Spleen (tissue), 11 donors: ENCODE data around the gene NSG1. TPM values are rescaled to one million over a fixed set of nuclear protein-coding genes. Genes with fewer than 3 reads are reported as not detected.
"Not testable (repeated sequence)": the region's sequence is repeated elsewhere in the genome, so short reads cannot be mapped to it uniquely, and the experiment has no call there.

Experiments
- DNase-seq: peaks from one replicate; pipeline ENCODE4 v3.0.0-alpha.2; 2020
- H3K27ac ChIP-seq, 8 donors: fragments of 200-600 bp; sonication (generic) in 7 of 8; 1 replicate in 4 of 8; 2 replicates in 4 of 8; pipeline versions ENCODE4 v1.5.0 to v1.8.0; 2016 to 2021; ENCODE audit warnings: inconsistent platforms in 4 of 8, mild to moderate bottlenecking in 4 of 8, moderate library complexity in 1 of 8
- H3K27me3 ChIP-seq, 7 donors: fragments of 200-600 bp; sonication (generic) in 6 of 7; replicated peaks in 1 of 7; 1 replicate in 4 of 7; 2 replicates in 3 of 7; pipeline versions ENCODE4 v1.5.0 to v1.8.0; 2016 to 2021; ENCODE audit warnings: inconsistent platforms in 3 of 7, mild to moderate bottlenecking in 1 of 7
- H3K36me3 ChIP-seq, 6 donors: fragments of 200-600 bp; sonication (generic) in 5 of 6; 1 replicate in 4 of 6; 2 replicates in 2 of 6; pipeline versions ENCODE4 v1.5.0 to v1.8.0; 2016 to 2021; ENCODE audit warnings: inconsistent platforms in 2 of 6
- H3K4me1 ChIP-seq, 6 donors: fragments of 200-600 bp; sonication (generic) in 5 of 6; 1 replicate in 3 of 6; 2 replicates in 3 of 6; pipeline versions ENCODE4 v1.5.0 to v1.8.0; 2016 to 2021; ENCODE audit warnings: inconsistent platforms in 3 of 6
- H3K4me3 ChIP-seq, 8 donors: fragments of 200-600 bp; sonication (generic) in 7 of 8; 1 replicate in 4 of 8; 2 replicates in 4 of 8; pipeline versions ENCODE4 v1.5.0 to v1.8.0; 2016 to 2021; ENCODE audit warnings: inconsistent platforms in 4 of 8, mild to moderate bottlenecking in 4 of 8, moderate library complexity in 2 of 8
- H3K9me3 ChIP-seq, 8 donors: fragments of 200-600 bp; sonication (generic) in 7 of 8; 1 replicate in 4 of 8; 2 replicates in 4 of 8; pipeline versions ENCODE4 v1.5.0 to v1.8.0; 2016 to 2021; ENCODE audit warnings: inconsistent platforms in 4 of 8
- POLR2A ChIP-seq, 3 donors: fragments of 450-650 bp; IDR thresholded peaks; one replicate each; pipeline ENCODE4 v1.5.1; 2017; ENCODE audit warnings: antibody characterized with exemption in 3 of 3, mild to moderate bottlenecking in 1 of 3
- POLR2AphosphoS5 ChIP-seq, 3 donors: sonication (generic); formaldehyde crosslinking; IDR thresholded peaks; one replicate each; pipeline ENCODE4 v1.5.1; 2017; ENCODE audit warnings: antibody characterized with exemption in 3 of 3
- WGBS, 5 donors: extraction: QIAGEN DNeasy Blood & Tissue Kit in 3 of 5; methylation state at CpG; one replicate each; pipeline versions ENCODE4 v1.1.5 to v1.1.7; 2013 to 2018; 5-methylcytosine and 5-hydroxymethylcytosine counted together
- intact Hi-C: fragments of 100-400 bp; cut with DNase I; formaldehyde crosslinking; loops from one replicate; pipeline ENCODE4 v1.15.0; 2023; ENCODE audit warnings: low total_unique reads
- polyA plus RNA-seq, 3 donors: library from polyadenylated mRNA; stranded (reverse); fragments of 200-250 nt; gene quantifications; one replicate each; pipeline ENCODE4 v1.2.1, GENCODE V29; 2013
- total RNA-seq, 7 donors: library from RNA; depleted of rRNA in 3 of 7; stranded (reverse); fragments of >200 nt in 3 of 7; fragmentation: NEBNext Ultra II Directional in 4 of 7; extraction: Animal tissue kit (Norgen Biotek cat#: 25700) in 4 of 7; gene quantifications; one replicate each; pipeline versions ENCODE4 v1.1.0 to v1.2.1, GENCODE V29; 2016 to 2021
- TF ChIP-seq, protein P1 (sequence below), 11 experiments: fragments of 200-600 bp in 7 of 11; fragments of 450-650 bp in 4 of 11; sonication (generic) in 4 of 11; IDR thresholded peaks in 8 of 11; conservative IDR thresholded peaks in 3 of 11; 1 replicate in 7 of 11; 2 replicates in 4 of 11; pipeline versions ENCODE4 v1.4.0 to v1.8.0; 2016 to 2021; ENCODE audit warnings: antibody characterized with exemption in 11 of 11, inconsistent platforms in 4 of 11, mild to moderate bottlenecking in 1 of 11
- donor health status: healthy with polysubstance abuse.
- donor health status: DM: no; HTN: no; CAD: no; lungs with moderate emphysema.
- donor health status: DM: no; HTN: no; CAD: no.
- donor health status: Bipolar disorder and iron deficiency.
- donor health status: healthy.
- donor health status: DM: no; HTN: no; CAD: no.
- donor health status: DM: yes; HTN: yes; CAD: no.

The NSG1 gene
- total and polyA plus RNA-seq, 10 donors = 0.22 to 4.1 (median 1.4) TPM

DNA sequence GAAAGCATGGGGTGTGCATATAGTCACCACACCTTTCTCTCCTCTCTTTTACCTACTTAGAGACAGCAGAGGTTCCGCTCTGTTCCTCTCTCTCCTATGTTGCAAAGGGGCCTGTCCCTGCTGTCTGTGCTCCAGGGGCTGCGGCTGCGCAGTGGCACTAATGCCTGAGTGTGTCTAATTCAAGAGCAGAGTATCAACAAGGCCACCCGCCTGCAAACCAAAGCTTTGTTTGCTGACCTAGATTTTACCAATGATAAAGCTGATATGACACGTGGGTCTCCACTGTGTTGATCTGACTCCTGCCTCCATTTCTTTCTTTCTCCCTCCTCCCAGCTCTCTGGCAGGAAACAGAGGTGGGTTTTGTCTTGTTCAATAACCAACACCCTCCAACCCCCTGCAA lies 74.9 kb downstream of the NSG1 start:
- peaks cover 0 to 91% (median 40%) of the 10 kb centered on the region in 6 donors for H3K36me3 ChIP-seq
- H3K9me3 ChIP-seq = peaks cover 0 to 4% (median 0%) of the 10 kb centered on the region in 8 donors
- DNase-seq = no peak
- peak overlapping the region in 3 of 8 donors; percentile 26 to 59 (median 29) for H3K27ac ChIP-seq
- H3K4me3 ChIP-seq = no peak overlapping the region
- no peaks in the 10 kb centered on the region for H3K27me3 ChIP-seq
- TF ChIP-seq POLR2AphosphoS5 (IDR thresholded peaks at IDR 0.05) (no peak), POLR2A (IDR thresholded peaks at IDR 0.05) (no peak)
- TF ChIP-seq, protein P1, sequence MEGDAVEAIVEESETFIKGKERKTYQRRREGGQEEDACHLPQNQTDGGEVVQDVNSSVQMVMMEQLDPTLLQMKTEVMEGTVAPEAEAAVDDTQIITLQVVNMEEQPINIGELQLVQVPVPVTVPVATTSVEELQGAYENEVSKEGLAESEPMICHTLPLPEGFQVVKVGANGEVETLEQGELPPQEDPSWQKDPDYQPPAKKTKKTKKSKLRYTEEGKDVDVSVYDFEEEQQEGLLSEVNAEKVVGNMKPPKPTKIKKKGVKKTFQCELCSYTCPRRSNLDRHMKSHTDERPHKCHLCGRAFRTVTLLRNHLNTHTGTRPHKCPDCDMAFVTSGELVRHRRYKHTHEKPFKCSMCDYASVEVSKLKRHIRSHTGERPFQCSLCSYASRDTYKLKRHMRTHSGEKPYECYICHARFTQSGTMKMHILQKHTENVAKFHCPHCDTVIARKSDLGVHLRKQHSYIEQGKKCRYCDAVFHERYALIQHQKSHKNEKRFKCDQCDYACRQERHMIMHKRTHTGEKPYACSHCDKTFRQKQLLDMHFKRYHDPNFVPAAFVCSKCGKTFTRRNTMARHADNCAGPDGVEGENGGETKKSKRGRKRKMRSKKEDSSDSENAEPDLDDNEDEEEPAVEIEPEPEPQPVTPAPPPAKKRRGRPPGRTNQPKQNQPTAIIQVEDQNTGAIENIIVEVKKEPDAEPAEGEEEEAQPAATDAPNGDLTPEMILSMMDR (IDR thresholded peaks at IDR 0.05 in 8 of 11, conservative IDR thresholded peaks at IDR 0.05 in 3 of 11) = no peak
- 77 to 88% (median 86%) methylated on average over 5 of the region's 5 CpGs for WGBS, 5 donors
- H3K4me1 ChIP-seq = no peaks in the 10 kb centered on the region
- intact Hi-C loops = no loop called here

DNA sequence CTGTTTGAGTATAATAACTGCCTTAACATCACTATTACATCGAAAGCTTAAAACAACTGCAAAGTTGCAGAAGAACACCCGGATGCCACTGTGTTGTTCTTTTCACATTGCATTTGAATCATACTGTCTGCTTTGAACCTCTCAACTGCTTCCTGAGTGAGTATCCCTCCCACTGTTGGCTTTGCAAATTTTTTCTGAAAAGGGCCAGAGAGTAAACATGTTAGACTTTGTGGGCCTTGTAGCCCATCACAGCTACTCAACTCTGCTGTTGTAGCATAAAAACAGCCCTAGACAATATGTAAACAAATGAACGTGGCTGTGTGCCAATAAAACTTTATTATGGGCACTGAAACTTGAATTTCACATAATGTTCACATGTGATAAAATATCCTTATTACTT lies 76.1 kb downstream of the NSG1 start:
- TF ChIP-seq POLR2A (IDR thresholded peaks at IDR 0.05) (no peak), POLR2AphosphoS5 (IDR thresholded peaks at IDR 0.05) (no peak)
- TF ChIP-seq, protein P1 (IDR thresholded peaks at IDR 0.05 in 8 of 11, conservative IDR thresholded peaks at IDR 0.05 in 3 of 11) = no peak
- intact Hi-C loops = no loop called here
- Histone ChIP-seq H3K27me3 (no peaks in the 10 kb centered on the region), H3K36me3 (peaks cover 0 to 91% (median 36%) of the 10 kb centered on the region in 6 donors), H3K27ac (peak overlapping the region in 2 of 8 donors; percentile 23 to 59), H3K4me3 (no peak overlapping the region), H3K9me3 (peaks cover 0 to 4% (median 0%) of the 10 kb centered on the region in 8 donors), H3K4me1 (no peaks in the 10 kb centered on the region)
- no peak for DNase-seq
- 76 to 85% (median 79%) methylated on average over 3 of the region's 3 CpGs for WGBS, 5 donors

DNA sequence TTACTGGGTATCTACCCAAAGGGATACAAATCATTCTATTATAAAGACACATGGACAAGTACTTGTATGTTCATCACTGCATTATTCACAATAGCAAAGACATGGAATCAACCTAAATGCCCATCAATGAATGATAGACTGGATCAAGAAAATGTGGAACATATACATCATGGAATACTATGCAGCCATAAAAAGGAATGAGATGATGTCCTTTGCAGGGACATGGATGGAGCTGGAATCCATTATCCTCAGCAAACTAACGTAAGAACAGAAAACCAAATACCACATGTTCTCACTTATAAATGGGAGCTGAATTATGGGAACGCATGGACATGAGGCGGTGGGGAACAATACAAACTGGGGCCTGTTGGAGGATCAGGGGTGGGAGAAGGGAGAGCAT lies 78.3 kb downstream of the NSG1 start:
- H3K9me3 ChIP-seq, H3K27me3 ChIP-seq, H3K4me1 ChIP-seq, DNase-seq, H3K27ac ChIP-seq, H3K4me3 ChIP-seq, intact Hi-C loops: not testable (repeated sequence)
- H3K36me3 ChIP-seq = peaks cover 0 to 91% (median 50%) of the 10 kb centered on the region in 6 donors
- WGBS, 5 donors = 96 to 99% (median 98%) methylated on average over 3 of the region's 3 CpGs

Other genes starting within 250 kb of the NSG1 start
- gene OTOP1, start 160.2 kb upstream of the NSG1 start, total RNA-seq = not detected
- not detected for gene OTOP1, start 160.2 kb upstream of the NSG1 start, polyA plus RNA-seq
- gene TMEM128, start 138.9 kb upstream of the NSG1 start, total RNA-seq = 10 to 100 TPM; 16.3 to 25.6 (median 21.0) TPM
- gene TMEM128, start 138.9 kb upstream of the NSG1 start, polyA plus RNA-seq = 10 to 100 TPM; 19.0 to 25.5 (median 23.3) TPM
- 10 to 100 TPM; 16.7 to 29.3 (median 23.3) TPM for gene LYAR, start 96.9 kb upstream of the NSG1 start, total RNA-seq
- 10 to 100 TPM; 13.5 to 24.6 (median 19.3) TPM for gene LYAR, start 96.9 kb upstream of the NSG1 start, polyA plus RNA-seq
- gene ZBTB49, start 96.9 kb upstream of the NSG1 start, total RNA-seq = 10 to 100 TPM in 6 of 7 donors, 1 to 10 TPM in 1; 5.6 to 25.4 (median 12.0) TPM
- gene ZBTB49, start 96.9 kb upstream of the NSG1 start, polyA plus RNA-seq = 1 to 10 TPM; 2.7 to 5.1 (median 4.8) TPM
- gene STX18, start 154.9 kb downstream of the NSG1 start, total RNA-seq = 10 to 100 TPM; 28.2 to 45.8 (median 32.6) TPM
- gene STX18, start 154.9 kb downstream of the NSG1 start, polyA plus RNA-seq = 10 to 100 TPM; 19.0 to 27.7 (median 23.0) TPM